ENCODE data around the gene MLXIPL. TPM values are rescaled to one million over a fixed set of nuclear protein-coding genes. Genes with fewer than 3 reads are reported as not detected.

MLXIPL gene
- total RNA-seq, 2 experiments from 2014 or later: not detected

Other genes starting within 250 kb of the MLXIPL start
- not detected for gene FZD9, start 190.7 kb downstream of the MLXIPL start, total RNA-seq
- 10 to 100 TPM; 84.5 to 86.2 TPM for gene BAZ1B, start 102.2 kb downstream of the MLXIPL start, total RNA-seq
- gene BCL7B, start 66.8 kb downstream of the MLXIPL start, total RNA-seq: 10 to 100 TPM; 68.9 to 71.6 TPM
- 10 to 100 TPM; 27.1 to 29.0 TPM for gene TBL2, start 45.9 kb downstream of the MLXIPL start, total RNA-seq
- gene VPS37D, start 43.3 kb upstream of the MLXIPL start, total RNA-seq: under 1 TPM; 0.33 to 0.40 TPM
- gene DNAJC30, start 58.9 kb upstream of the MLXIPL start, total RNA-seq: 1 to 10 TPM; 5.9 to 6.4 TPM
- 10 to 100 TPM; 57.0 to 57.2 TPM for gene BUD23, start 59.1 kb upstream of the MLXIPL start, total RNA-seq
- 10 to 100 TPM; 27.9 to 30.7 TPM for gene STX1A, start 95.1 kb upstream of the MLXIPL start, total RNA-seq
- gene ABHD11, start 114.3 kb upstream of the MLXIPL start, total RNA-seq: 10 to 100 TPM; 12.3 to 13.7 TPM
- gene CLDN3, start 145.7 kb upstream of the MLXIPL start, total RNA-seq: not detected
- gene CLDN4, start 206.5 kb upstream of the MLXIPL start, total RNA-seq: under 1 TPM in 1 of 2 experiments, not detected in 1; 0.10 TPM
- gene METTL27, start 218.0 kb upstream of the MLXIPL start, total RNA-seq: 1 to 10 TPM; 3.3 to 3.7 TPM
- not detected for gene TMEM270, start 236.6 kb upstream of the MLXIPL start, total RNA-seq